ENCODE data around the gene SPTLC3. TPM values are rescaled to one million over a fixed set of nuclear protein-coding genes. Genes with fewer than 3 reads are reported as not detected.

Gene SPTLC3
- total RNA-seq, 1 experiment from 2014 or later: 0.03 TPM

DNA sequence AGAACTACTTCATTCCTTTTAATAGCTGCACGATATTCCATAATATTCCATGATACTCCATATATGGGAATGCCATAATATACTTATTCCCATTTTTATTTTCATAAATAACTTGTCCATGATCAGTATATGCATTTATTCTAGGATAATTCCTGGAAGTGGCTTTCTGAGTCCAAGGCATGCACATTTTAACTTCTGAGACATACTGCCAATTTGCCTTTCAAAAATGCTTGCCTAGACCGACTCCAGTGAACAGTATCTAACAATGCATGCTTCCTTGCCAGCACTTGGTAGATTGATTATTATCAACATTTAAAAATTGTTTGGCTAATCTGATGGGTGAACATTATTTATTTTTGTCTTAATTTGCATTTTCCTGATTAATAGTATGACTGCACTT, 54.0 kb downstream of the SPTLC3 start:
- intact Hi-C loops (cut with micrococcal nuclease; ENCODE audit: unreplicated experiment): no loop called here
- no peak for DNase-seq (ENCODE audit: low read depth, low spot score)

DNA sequence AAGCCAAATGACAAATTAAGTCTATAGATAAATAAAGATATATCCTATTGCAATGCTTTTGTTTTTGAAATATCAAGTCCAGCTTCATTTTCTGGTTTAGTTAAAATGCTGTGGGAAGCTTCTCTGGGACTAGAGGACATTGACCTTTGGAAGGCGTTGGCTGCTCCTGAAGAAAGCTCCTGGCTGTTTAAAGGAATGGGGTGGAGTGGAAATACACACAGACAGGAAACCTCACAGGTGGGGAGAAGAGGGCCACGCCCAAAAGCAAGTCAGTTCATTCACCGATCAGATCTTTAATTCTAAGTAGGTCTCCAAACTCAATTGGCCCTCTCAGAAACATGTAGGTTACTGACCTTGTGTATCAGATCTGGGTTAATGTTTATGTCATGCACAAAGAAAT, 59.6 kb downstream of the SPTLC3 start:
- in situ Hi-C loops (cut with HindIII; ENCODE audit: low pct_unique_long_range_greater_than_20kb, low sequenced_read_pairs): no loop called here

More for the DNA sequence above, 54.0 kb downstream of the SPTLC3 start:
- no peak for TF ChIP-seq POLR2AphosphoS5 (IDR thresholded peaks at IDR 0.05; ENCODE audit: low read depth, low read length)
- TF ChIP-seq, protein P1, sequence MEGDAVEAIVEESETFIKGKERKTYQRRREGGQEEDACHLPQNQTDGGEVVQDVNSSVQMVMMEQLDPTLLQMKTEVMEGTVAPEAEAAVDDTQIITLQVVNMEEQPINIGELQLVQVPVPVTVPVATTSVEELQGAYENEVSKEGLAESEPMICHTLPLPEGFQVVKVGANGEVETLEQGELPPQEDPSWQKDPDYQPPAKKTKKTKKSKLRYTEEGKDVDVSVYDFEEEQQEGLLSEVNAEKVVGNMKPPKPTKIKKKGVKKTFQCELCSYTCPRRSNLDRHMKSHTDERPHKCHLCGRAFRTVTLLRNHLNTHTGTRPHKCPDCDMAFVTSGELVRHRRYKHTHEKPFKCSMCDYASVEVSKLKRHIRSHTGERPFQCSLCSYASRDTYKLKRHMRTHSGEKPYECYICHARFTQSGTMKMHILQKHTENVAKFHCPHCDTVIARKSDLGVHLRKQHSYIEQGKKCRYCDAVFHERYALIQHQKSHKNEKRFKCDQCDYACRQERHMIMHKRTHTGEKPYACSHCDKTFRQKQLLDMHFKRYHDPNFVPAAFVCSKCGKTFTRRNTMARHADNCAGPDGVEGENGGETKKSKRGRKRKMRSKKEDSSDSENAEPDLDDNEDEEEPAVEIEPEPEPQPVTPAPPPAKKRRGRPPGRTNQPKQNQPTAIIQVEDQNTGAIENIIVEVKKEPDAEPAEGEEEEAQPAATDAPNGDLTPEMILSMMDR (IDR thresholded peaks at IDR 0.05): no peak
- TF ChIP-seq, protein P2, sequence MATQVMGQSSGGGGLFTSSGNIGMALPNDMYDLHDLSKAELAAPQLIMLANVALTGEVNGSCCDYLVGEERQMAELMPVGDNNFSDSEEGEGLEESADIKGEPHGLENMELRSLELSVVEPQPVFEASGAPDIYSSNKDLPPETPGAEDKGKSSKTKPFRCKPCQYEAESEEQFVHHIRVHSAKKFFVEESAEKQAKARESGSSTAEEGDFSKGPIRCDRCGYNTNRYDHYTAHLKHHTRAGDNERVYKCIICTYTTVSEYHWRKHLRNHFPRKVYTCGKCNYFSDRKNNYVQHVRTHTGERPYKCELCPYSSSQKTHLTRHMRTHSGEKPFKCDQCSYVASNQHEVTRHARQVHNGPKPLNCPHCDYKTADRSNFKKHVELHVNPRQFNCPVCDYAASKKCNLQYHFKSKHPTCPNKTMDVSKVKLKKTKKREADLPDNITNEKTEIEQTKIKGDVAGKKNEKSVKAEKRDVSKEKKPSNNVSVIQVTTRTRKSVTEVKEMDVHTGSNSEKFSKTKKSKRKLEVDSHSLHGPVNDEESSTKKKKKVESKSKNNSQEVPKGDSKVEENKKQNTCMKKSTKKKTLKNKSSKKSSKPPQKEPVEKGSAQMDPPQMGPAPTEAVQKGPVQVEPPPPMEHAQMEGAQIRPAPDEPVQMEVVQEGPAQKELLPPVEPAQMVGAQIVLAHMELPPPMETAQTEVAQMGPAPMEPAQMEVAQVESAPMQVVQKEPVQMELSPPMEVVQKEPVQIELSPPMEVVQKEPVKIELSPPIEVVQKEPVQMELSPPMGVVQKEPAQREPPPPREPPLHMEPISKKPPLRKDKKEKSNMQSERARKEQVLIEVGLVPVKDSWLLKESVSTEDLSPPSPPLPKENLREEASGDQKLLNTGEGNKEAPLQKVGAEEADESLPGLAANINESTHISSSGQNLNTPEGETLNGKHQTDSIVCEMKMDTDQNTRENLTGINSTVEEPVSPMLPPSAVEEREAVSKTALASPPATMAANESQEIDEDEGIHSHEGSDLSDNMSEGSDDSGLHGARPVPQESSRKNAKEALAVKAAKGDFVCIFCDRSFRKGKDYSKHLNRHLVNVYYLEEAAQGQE (IDR thresholded peaks at IDR 0.05; ENCODE audit: insufficient read depth in 1 of 2, low read depth in 2 of 2, low read length in 1 of 2): no peak
- no peak for TF ChIP-seq SIN3A (IDR thresholded peaks at IDR 0.05; ENCODE audit: borderline replicate concordance, insufficient read depth, low read depth, low read length)
- TF ChIP-seq TCF7L2 (IDR thresholded peaks at IDR 0.05; ENCODE audit: low read depth, low read length): no peak
- Histone ChIP-seq H3K9me3 (ENCODE audit: control insufficient read depth, insufficient read depth, low read depth, low read length) (no peaks in the 10 kb centered on the region), H3K27me3 (ENCODE audit: control insufficient read depth, insufficient read depth, low read length) (no peaks in the 10 kb centered on the region), H3K4me3 (ENCODE audit: low read depth in 2 of 2, low read length in 2 of 2) (no peak overlapping the region), H3K4me1 (ENCODE audit: control insufficient read depth, insufficient read depth, low read length) (no peaks in the 10 kb centered on the region), H3K27ac (ENCODE audit: low read length) (no peak overlapping the region), H3K36me3 (ENCODE audit: control insufficient read depth, insufficient read depth, low read length) (no peaks in the 10 kb centered on the region)
- POLR2A ChIA-PET: interaction anchor here (0.5 kb wide), 1 partner anchor 1241 kb away, joined by 3 read pairs; no protein-coding TSS in a partner anchor
- CTCF ChIA-PET: no interaction called here
- no TSS peak for BruUV-seq (replicated peaks)
- no peak for ATAC-seq
- in situ Hi-C loops (cut with HindIII; ENCODE audit: low pct_unique_long_range_greater_than_20kb, low sequenced_read_pairs): no loop called here

More for the DNA sequence above, 59.6 kb downstream of the SPTLC3 start:
- Histone ChIP-seq H3K27ac (ENCODE audit: low read length) (no peak overlapping the region), H3K9me3 (ENCODE audit: control insufficient read depth, insufficient read depth, low read depth, low read length) (no peaks in the 10 kb centered on the region), H3K27me3 (ENCODE audit: control insufficient read depth, insufficient read depth, low read length) (no peaks in the 10 kb centered on the region), H3K36me3 (ENCODE audit: control insufficient read depth, insufficient read depth, low read length) (no peaks in the 10 kb centered on the region), H3K4me3 (ENCODE audit: low read depth in 2 of 2, low read length in 2 of 2) (no peak overlapping the region), H3K4me1 (ENCODE audit: control insufficient read depth, insufficient read depth, low read length) (no peaks in the 10 kb centered on the region)
- CTCF ChIA-PET: no interaction called here
- no peak for ATAC-seq
- BruUV-seq (replicated peaks): no TSS peak
- POLR2A ChIA-PET: no interaction called here
- TF ChIP-seq POLR2AphosphoS5 (IDR thresholded peaks at IDR 0.05; ENCODE audit: low read depth, low read length) (no peak), SIN3A (IDR thresholded peaks at IDR 0.05; ENCODE audit: borderline replicate concordance, insufficient read depth, low read depth, low read length) (no peak), TCF7L2 (IDR thresholded peaks at IDR 0.05; ENCODE audit: low read depth, low read length) (no peak)
- TF ChIP-seq, protein P1 (IDR thresholded peaks at IDR 0.05): no peak
- TF ChIP-seq, protein P2 (IDR thresholded peaks at IDR 0.05; ENCODE audit: insufficient read depth in 1 of 2, low read depth in 2 of 2, low read length in 1 of 2): no peak
- no peak for DNase-seq (ENCODE audit: low read depth, low spot score)
- intact Hi-C loops (cut with micrococcal nuclease; ENCODE audit: unreplicated experiment): no loop called here
